Measurements from ENCODE around the gene ZNF81. TPM values are rescaled to one million over a fixed set of nuclear protein-coding genes. Genes with fewer than 3 reads are reported as not detected.

The ZNF81 gene
- total RNA-seq, 1 donor from 2014 or later: 8.5 TPM

DNA sequence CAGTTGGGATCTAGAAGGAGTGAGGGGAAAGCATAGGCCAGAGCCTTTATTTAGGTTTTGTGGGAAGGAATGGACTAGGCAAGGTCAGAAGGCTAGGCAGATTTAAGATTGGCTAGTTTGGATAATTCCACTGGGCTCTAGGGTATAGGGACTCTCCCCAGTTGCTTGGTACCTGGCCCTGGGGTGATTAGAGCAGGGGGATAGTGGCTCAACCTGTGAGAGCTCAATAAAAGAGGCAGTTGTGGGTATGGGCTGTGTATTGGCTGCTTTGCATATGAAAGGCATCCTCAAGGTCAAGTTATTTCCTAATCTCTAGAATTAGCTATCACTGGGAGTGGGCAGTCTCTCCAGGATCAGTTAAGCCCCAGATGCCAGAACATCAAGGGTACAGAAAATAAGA, 61.3 kb downstream of the ZNF81 start:
- peaks cover 37% of the 10 kb centered on the region for H3K9me3 Mint-ChIP-seq (ENCODE audit: low read depth)

GRCh38 chrX:47900833-47901232, 64.1 kb downstream of the ZNF81 start:
- Mint-ChIP-seq H3K27ac (ENCODE audit: unreplicated experiment) (no peak overlapping the region), H3K27me3 (ENCODE audit: low read depth) (no peaks in the 10 kb centered on the region), H3K9me3 (ENCODE audit: low read depth) (peaks cover 27% of the 10 kb centered on the region), H3K4me3 (ENCODE audit: unreplicated experiment) (no peak overlapping the region), H3K36me3 (ENCODE audit: low read depth) (peaks cover 8% of the 10 kb centered on the region), H3K4me1 (ENCODE audit: low read depth) (no peaks in the 10 kb centered on the region)
- TF ChIP-seq, protein P1, sequence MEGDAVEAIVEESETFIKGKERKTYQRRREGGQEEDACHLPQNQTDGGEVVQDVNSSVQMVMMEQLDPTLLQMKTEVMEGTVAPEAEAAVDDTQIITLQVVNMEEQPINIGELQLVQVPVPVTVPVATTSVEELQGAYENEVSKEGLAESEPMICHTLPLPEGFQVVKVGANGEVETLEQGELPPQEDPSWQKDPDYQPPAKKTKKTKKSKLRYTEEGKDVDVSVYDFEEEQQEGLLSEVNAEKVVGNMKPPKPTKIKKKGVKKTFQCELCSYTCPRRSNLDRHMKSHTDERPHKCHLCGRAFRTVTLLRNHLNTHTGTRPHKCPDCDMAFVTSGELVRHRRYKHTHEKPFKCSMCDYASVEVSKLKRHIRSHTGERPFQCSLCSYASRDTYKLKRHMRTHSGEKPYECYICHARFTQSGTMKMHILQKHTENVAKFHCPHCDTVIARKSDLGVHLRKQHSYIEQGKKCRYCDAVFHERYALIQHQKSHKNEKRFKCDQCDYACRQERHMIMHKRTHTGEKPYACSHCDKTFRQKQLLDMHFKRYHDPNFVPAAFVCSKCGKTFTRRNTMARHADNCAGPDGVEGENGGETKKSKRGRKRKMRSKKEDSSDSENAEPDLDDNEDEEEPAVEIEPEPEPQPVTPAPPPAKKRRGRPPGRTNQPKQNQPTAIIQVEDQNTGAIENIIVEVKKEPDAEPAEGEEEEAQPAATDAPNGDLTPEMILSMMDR (IDR thresholded peaks at IDR 0.05): no peak
- DNase-seq (ENCODE audit: low spot score): no peak

More for the DNA sequence above, 61.3 kb downstream of the ZNF81 start:
- H3K36me3 Mint-ChIP-seq (ENCODE audit: low read depth): peaks cover 12% of the 10 kb centered on the region
- H3K27ac Mint-ChIP-seq (ENCODE audit: unreplicated experiment): no peak overlapping the region
- TF ChIP-seq, protein P1 (IDR thresholded peaks at IDR 0.05): no peak
- H3K4me1 Mint-ChIP-seq (ENCODE audit: low read depth): no peaks in the 10 kb centered on the region
- DNase-seq (ENCODE audit: low spot score): no peak
- H3K4me3 Mint-ChIP-seq (ENCODE audit: unreplicated experiment): no peak overlapping the region
- H3K27me3 Mint-ChIP-seq (ENCODE audit: low read depth): no peaks in the 10 kb centered on the region

DNA sequence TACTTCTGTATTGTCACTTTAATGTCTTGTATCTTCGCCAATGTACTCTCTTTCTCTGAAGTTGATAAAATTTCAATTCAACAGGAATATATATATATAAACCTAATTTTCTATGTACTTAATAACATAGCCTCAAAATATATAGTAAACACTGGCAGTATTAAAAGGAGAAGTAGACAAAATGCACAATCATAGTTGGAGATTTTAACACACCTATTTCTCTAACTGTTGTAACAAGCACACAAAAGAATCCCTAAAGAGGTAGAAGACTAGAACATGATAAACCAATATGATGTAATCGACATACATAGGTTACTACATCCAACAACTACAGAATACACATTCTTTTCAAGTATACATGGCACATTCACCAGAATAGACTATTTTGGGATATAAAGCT, 65.5 kb downstream of the ZNF81 start:
- Mint-ChIP-seq H3K27ac (ENCODE audit: unreplicated experiment) (no peak overlapping the region), H3K36me3 (ENCODE audit: low read depth) (peaks cover 4% of the 10 kb centered on the region), H3K27me3 (ENCODE audit: low read depth) (no peaks in the 10 kb centered on the region), H3K9me3 (ENCODE audit: low read depth) (peaks cover 22% of the 10 kb centered on the region), H3K4me1 (ENCODE audit: low read depth) (no peaks in the 10 kb centered on the region), H3K4me3 (ENCODE audit: unreplicated experiment) (no peak overlapping the region)
- no peak for DNase-seq (ENCODE audit: low spot score)
- TF ChIP-seq, protein P1 (IDR thresholded peaks at IDR 0.05): no peak

- Mint-ChIP-seq H3K4me3 (ENCODE audit: unreplicated experiment) (no peak overlapping the region), H3K27ac (ENCODE audit: unreplicated experiment) (no peak overlapping the region), H3K27me3 (ENCODE audit: low read depth) (no peaks in the 10 kb centered on the region), H3K4me1 (ENCODE audit: low read depth) (no peaks in the 10 kb centered on the region), H3K9me3 (ENCODE audit: low read depth) (peaks cover 81% of the 10 kb centered on the region), H3K36me3 (ENCODE audit: low read depth) (peaks cover 39% of the 10 kb centered on the region)
- TF ChIP-seq, protein P1 (IDR thresholded peaks at IDR 0.05): no peak
- DNase-seq (ENCODE audit: low spot score): no peak
Observed at GRCh38 chrX:47915886-47916493, 79.3 kb downstream of the ZNF81 start.

DNA sequence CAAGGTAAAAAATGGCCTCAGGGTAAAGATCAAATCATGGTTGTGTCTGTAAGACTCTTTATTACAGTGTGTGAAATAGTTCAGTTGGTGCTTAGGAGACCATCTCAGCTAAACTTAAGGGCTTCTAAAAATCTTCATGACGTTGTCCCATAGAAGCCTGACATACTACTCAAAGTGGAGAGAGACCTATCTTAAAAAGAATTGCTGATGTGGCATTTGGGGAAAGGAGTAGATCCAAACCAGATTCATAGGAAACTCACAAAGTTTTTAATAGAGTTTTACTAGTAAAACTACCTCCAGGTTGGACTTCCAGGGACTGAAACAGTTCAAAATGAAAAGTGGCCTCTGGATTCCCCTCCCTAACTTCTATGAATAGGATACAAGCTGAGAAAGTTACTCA, 81.6 kb downstream of the ZNF81 start:
- H3K4me1 Mint-ChIP-seq (ENCODE audit: low read depth): no peaks in the 10 kb centered on the region
- no peak overlapping the region for H3K4me3 Mint-ChIP-seq (ENCODE audit: unreplicated experiment)
- peaks cover 83% of the 10 kb centered on the region for H3K9me3 Mint-ChIP-seq (ENCODE audit: low read depth)
- no peaks in the 10 kb centered on the region for H3K27me3 Mint-ChIP-seq (ENCODE audit: low read depth)
- TF ChIP-seq, protein P1 (IDR thresholded peaks at IDR 0.05): no peak
- DNase-seq (ENCODE audit: low spot score): no peak
- peaks cover 37% of the 10 kb centered on the region for H3K36me3 Mint-ChIP-seq (ENCODE audit: low read depth)
- no peak overlapping the region for H3K27ac Mint-ChIP-seq (ENCODE audit: unreplicated experiment)

All from chondrocyte (in vitro differentiated cells).